Dermis microvascular lymphatic vessel endothelial cell (primary cell): ENCODE results near the gene TSFM. TPM values are rescaled to one million over a fixed set of nuclear protein-coding genes. Genes with fewer than 3 reads are reported as not detected.

Experiments used
- DNase-seq, 2 donors: peaks; one replicate each; pipeline versions ENCODE4 v3.0.0 to v3.0.0-alpha.2; 2010; ENCODE audit warnings: low read depth in 2 of 2
- total RNA-seq: library from RNA; depleted of rRNA; stranded (reverse); fragments of >200 nt; gene quantifications from 2 replicates; pipeline ENCODE4 v1.2.1, GENCODE V29; 2014

TSFM gene
- total RNA-seq, 1 donor from 2014 or later: 18.5 TPM

GRCh38 chr12:57745485-57745881 lies 37.1 kb upstream of the TSFM start:
- no peak for DNase-seq

GRCh38 chr12:57746025-57746424 lies 36.6 kb upstream of the TSFM start:
- no peak for DNase-seq

- no peak for DNase-seq
These were observed 33.5 kb upstream of the TSFM start for GRCh38 chr12:57749061-57749460.

DNA sequence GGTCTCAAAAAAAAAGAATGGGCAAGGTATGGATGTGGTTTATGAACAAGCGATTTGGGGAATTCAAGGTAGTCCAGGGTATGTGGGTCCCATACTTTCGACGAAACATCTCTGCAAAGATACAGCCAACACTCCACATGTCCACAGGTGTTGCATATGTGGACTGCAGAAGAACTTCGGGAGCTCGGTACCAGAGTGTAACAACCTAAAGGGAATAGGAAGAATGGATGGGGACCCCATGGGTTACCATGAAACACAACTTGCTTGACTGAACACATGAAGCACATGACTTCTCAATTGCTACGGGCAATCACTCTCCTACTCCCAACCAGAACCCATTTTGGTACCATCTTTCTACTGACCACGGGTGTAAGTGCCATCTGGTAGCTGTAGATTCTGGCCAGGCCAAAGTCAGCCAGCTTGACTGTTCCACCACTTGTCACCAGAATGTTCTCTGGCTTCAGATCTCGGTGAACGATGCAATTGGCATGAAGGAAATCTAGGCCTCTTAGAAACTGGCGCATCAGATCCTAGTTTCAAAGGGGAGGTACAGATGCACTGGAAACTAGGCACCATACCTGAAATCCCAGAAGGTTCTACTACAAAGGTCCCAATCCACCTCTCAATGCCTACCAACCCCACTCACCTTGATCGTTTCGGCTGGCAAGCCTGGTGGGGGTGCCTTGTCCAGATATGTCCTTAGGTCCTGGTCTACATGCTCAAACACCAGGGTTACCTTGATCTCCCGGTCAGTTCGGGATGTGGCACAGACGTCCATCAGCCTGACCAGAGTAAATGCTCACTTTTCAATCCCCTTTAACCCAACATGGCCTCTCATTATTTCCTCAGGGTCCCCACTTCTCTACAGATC lies 31.8 kb upstream of the TSFM start:
- no peak for DNase-seq

DNA sequence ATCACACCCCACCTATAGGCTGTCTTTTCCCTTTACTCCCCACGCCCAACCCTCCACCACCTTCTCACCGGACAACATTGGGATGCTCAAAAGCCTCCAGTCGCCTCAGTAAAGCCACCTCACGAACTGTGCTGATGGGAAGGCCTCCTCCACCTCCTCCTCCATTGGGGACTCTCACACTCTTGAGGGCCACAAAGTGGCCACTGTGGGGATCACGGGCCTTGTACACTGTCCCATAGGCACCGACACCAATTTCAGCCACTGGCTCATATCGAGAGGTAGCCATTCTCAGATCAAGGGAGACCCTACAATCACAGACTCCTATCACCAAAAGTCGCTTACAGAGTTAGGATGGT lies 31.2 kb upstream of the TSFM start:
- DNase-seq: no peak

- peak; percentile 99 to 100 for DNase-seq
These were observed 30.6 kb upstream of the TSFM start, which contains the start of gene CDK4 for GRCh38 chr12:57751788-57752667. TSS of gene CDK4 (minus strand) at chr12:57752310. CDS start at chr12:57751717, 593 bp downstream.

DNA sequence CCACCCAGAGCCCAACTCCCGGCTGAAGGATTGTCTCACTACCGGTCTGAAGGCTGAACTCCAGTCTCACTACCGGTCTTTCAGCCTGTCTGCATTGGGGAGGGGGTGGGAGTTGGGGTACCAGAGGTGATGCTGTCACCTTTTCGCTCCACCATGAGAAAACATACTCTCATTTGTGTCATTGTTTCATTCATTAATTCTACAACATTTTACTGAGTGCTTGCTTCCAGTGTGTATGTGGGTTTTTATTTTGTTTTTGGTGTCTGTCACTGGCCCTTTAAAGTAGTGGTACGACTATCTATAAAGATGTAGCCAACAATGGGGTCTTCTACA lies 30.0 kb upstream of the TSFM start:
- no peak for DNase-seq

DNA sequence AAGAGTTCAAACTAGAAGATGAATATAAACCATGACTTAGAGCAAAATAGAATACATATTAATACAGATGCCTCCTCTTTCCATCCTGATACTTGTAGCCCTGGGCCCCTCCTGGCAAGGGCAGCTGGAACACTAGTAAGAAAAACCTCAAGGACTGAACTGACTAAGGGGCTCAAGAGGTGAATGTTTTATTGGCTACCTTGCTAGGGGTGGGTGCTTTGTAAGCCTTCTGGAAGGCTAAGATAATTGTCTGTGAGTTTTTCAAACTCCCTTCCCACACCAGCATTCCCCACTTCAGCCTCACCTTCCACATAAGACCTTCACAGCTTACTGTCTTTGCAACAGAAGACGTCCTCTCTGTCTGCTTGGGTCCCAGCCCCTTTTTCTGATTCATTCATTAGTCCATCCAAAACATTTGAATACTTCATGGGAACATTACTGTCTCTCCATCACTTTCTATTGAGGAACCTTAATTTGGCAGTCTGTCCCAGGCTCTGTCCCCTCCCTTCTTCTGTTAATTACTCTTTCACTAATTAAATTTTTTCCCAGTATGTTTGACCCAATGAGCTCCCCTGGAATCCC lies 28.7 kb upstream of the TSFM start:
- no peak for DNase-seq

- no peak for DNase-seq
These were observed 28.0 kb upstream of the TSFM start, which contains the start of gene MARCHF9 for GRCh38 chr12:57754411-57755193. TSS of gene MARCHF9 (plus strand) at chr12:57755103. CDS start at chr12:57755529, 426 bp downstream.

DNA sequence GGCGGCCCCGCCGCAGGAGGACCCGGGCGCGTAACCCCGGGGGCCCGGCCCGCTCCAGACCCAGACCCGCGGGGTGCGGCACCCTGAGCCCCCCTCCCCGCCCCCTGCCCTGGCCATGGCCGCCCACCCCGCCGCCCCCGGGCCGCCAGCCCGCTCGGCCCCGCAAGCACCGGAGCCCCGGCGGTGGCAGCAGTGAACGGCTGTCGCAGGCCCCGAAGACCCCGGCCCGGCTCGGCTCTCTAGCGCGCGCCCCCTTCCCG lies 27.5 kb upstream of the TSFM start:
- no peak for DNase-seq

DNA sequence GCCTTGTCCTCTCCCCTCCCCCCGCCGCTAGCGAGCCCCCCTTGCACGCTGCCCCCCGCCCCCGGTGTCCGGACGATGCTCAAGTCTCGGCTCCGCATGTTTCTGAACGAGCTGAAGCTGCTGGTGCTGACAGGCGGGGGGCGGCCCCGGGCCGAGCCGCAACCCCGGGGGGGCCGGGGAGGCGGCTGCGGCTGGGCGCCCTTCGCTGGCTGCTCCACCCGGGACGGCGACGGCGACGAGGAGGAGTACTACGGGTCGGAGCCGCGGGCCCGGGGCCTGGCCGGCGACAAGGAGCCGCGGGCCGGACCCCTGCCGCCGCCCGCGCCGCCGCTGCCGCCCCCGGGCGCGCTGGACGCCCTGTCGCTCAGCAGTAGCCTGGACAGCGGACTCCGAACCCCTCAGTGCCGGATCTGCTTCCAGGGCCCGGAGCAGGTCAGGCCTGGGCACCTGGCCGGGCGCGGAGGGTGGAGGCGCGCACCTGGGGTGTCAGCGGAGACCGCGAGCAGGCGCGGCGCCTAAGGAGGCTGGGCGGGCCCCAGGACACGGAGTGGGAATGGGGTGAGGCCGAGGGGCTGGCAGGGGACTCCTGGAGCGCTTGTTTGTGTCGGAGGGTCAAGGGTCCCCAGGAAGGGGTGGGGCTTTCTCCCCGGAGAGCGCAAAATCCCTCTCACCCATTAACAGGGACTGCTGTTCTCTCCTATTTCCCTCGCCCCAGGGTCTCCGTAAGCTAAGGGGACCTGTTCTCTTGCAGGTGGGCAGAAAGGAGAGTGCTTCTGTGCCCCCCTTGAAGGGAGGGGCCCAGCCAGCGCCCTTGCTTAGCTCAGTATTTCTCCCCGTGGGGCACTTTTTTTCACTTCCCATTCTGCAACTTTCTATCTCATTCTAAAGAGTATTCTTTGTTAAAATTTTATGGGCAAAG lies 26.9 kb upstream of the TSFM start:
- no peak for DNase-seq

- peak in 1 of 2 donors; percentile 45 for DNase-seq
These were observed 25.9 kb upstream of the TSFM start for GRCh38 chr12:57756406-57757341.

DNA sequence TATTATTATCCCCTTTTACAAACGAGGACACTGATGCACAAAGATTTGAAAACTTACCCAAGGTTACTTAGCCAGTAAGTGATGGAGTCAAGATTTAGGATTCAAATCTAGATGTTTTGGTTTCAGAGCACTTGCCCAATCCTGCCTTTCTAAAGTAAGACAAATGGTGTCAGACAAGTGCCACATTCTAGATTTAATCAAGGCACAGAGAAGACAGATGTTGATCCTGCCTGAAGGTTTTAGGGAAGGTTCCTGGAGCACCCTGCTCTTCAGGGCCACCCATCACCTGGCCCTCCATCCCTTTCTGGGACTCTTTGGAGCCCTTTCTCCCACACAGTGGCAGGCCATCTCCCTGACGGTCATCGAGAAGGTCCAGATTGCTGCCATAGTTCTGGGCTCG lies 24.8 kb upstream of the TSFM start:
- no peak for DNase-seq

DNA sequence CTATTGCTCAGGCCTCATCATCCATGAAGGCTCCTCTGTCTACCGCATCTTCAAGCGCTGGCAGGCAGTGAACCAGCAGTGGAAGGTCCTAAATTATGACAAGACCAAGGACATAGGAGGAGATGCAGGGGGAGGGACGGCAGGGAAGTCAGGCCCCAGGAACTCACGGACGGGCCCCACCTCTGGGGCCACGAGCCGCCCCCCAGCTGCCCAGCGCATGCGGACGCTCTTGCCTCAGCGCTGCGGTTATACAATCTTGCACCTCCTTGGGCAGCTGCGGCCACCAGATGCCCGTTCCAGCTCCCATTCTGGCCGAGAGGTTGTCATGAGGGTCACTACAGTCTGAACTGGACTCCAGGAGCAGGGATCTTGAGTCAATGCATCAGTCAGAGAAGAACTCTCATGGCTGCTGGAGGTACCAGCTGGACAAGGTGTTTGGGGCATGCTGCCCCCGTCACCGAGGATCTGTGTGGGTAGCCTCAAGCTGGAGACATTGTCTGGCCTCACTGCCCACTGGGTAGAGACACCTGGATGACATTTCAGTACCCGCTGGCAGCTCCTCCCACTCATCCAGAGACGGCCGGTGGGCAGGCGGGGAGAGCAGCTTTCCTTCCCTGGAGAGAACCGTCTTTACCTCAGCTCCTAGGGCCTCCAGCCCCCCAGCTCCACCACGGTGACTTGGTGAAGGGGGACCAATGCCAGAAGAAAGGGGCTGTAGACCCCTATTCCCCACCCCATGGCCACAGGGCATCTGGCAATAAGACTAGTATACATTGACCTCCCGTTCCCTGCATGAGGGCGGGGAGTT lies 23.8 kb upstream of the TSFM start:
- no peak for DNase-seq

DNA sequence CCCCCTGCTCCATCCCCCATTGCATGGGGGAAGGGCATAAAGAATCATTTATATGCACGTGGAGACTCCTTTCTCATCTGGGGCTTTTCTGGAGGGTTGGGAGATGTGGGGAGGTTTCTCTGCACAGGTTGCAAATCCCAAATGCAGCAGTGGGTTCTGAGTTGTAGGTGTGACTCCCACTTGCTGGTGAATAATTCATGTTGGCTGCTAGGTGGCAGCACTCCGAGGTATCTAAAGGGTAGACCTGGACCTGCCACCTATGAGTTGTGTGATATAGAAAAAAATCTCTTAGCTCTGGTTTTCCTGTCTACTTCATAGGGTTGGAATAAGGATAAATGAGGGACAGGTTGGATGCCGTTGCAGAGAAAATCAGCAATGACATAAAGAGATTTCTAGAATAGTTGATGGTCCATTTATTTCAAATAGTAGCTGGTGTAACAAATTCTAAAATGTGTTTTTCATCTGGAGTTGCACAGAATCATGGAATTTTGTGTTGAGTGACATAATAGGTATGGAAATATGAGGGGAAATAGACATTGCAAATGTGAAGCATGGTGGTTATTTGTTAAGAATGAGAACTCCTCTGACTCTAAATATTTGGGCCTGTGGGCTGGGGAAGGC lies 23.1 kb upstream of the TSFM start:
- peak in 1 of 2 donors; percentile 45 for DNase-seq

- no peak for DNase-seq
These were observed 22.1 kb upstream of the TSFM start for GRCh38 chr12:57760347-57760982.

DNA sequence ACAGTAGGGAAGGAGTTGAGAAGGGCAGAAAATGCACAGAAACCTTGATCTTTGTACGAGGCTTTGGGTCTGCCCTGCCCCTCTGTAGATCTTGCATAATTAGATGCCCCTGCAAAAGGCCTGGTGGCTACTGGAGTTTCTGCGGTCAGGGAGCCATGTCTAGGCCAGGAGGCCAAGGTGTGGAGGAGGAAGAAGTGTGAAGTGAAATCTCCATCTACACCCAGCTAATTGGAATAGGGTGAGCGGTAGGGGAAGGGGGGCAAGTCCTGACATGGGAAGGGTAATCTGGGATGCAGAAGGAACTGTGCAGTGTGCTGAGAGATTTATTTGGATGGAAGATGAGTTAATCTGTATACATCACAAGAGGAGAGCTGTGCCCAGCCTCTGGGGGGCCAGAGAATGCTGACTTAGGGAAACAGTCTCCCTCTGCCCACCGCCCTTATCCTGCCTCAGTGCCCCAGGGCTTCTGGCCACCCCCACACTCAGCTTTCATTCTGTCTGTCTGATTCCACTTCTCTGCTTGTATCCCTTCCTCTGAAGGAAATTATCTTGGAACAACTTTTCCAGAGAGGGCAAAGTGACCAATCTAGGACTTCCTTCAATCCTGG lies 21.1 kb upstream of the TSFM start:
- no peak for DNase-seq
